ENCODE measurements around the gene CREB3L2. TPM values are rescaled to one million over a fixed set of nuclear protein-coding genes. Genes with fewer than 3 reads are reported as not detected.
"Not testable (repeated sequence)": the region's sequence is repeated elsewhere in the genome, so short reads cannot be mapped to it uniquely, and the experiment has no call there.

Gene CREB3L2
- total and polyA plus RNA-seq, 2 donors (not counting 1 experiment from before 2014, with no cell fraction given), result 13.8 to 25.1 TPM

- no peak for ATAC-seq (ENCODE audit: low read depth)
- Histone ChIP-seq H3K4me2 (replicated peaks; ENCODE audit: low read depth, low read length, poor library complexity, severe bottlenecking) (no peak overlapping the region), H3K4me1 (ENCODE audit: control insufficient read depth in 2 of 2, insufficient read depth in 2 of 2, low read length in 2 of 2) (peaks cover 76 to 84% of the 10 kb centered on the region in 2 donors), H3K27me3 (replicated peaks in 1 of 4; ENCODE audit: control extremely low read depth in 1 of 4, control insufficient read depth in 3 of 4, insufficient read depth in 4 of 4, low read length in 3 of 4) (no peaks in the 10 kb centered on the region), H3K9me3 (ENCODE audit: control extremely low read depth in 1 of 3, control insufficient read depth in 2 of 3, insufficient read depth in 1 of 3, low read length in 2 of 3) (peaks cover 0 to 19% (median 9%) of the 10 kb centered on the region in 3 donors), H3K27ac (ENCODE audit: low read length in 2 of 2) (peak overlapping the region; percentile 5 to 94), H4K20me1 (ENCODE audit: control insufficient read depth, insufficient read depth, low read length, poor library complexity, severe bottlenecking) (no peaks in the 10 kb centered on the region), H3K4me3 (ENCODE audit: control extremely low read depth in 1 of 5, extremely low read depth in 1 of 5, insufficient read depth in 1 of 5, low read depth in 2 of 5, low read length in 4 of 5) (no peak overlapping the region), H2AFZ (ENCODE audit: insufficient read depth, low read depth, low read length, poor library complexity, severe bottlenecking) (no peak overlapping the region), H3K36me3 (replicated peaks in 1 of 2; ENCODE audit: control extremely low read depth in 1 of 2, control insufficient read depth in 1 of 2, extremely low read depth in 1 of 2, insufficient read depth in 2 of 2, low read length in 1 of 2) (peaks cover 0 to 3% of the 10 kb centered on the region in 2 experiments), H3K9ac (ENCODE audit: low read length) (no peak overlapping the region), H3K79me2 (ENCODE audit: control insufficient read depth, insufficient read depth, low read length) (peaks cover 72% of the 10 kb centered on the region)
- Mint-ChIP-seq H3K27ac (peak overlapping the region; percentile 72), H3K4me3 (no peak overlapping the region), H3K27me3 (no peaks in the 10 kb centered on the region), H3K9me3 (ENCODE audit: insufficient read depth) (peaks cover 6% of the 10 kb centered on the region), H3K4me1 (peaks cover 37% of the 10 kb centered on the region)
- WGBS (ENCODE audit: insufficient coverage), result 96% methylated on average over 11 of the region's 12 CpGs
- ChIA-PET CTCF (interaction anchor here (1.0 to 2.2 kb wide), 4 partner anchors 19 to 27 kb away, joined by 3 to 18 read pairs (median 4); partner anchors contain the start of gene CREB3L2), POLR2A (no interaction called here)
- no peak for DNase-seq
- intact Hi-C loops (cut with micrococcal nuclease), result loop anchor here (2.0 kb wide), 1 partner anchor 19 kb away; the partner anchor contains the start of gene CREB3L2
- no peak for TF ChIP-seq CTCF (IDR thresholded peaks at IDR 0.05)
- no peak for TF ChIP-seq EZH2 (IDR thresholded peaks at IDR 0.05; ENCODE audit: borderline replicate concordance, insufficient read depth, low read depth, low read length, poor library complexity, severe bottlenecking)
Measured at GRCh38 chr7:137983323-137984008, 18.4 kb downstream of the CREB3L2 start.

- H3K79me2 ChIP-seq (ENCODE audit: control insufficient read depth, insufficient read depth, low read length), result peaks cover 76% of the 10 kb centered on the region
- H3K4me2 ChIP-seq (replicated peaks; ENCODE audit: low read depth, low read length, poor library complexity, severe bottlenecking); H2AFZ ChIP-seq (ENCODE audit: insufficient read depth, low read depth, low read length, poor library complexity, severe bottlenecking); H3K4me3 Mint-ChIP-seq; H3K36me3 ChIP-seq (replicated peaks in 1 of 2; ENCODE audit: control extremely low read depth in 1 of 2, control insufficient read depth in 1 of 2, extremely low read depth in 1 of 2, insufficient read depth in 2 of 2, low read length in 1 of 2); H3K27ac ChIP-seq (ENCODE audit: low read length in 2 of 2); ATAC-seq (ENCODE audit: low read depth); DNase-seq; POLR2A ChIA-PET; H3K27me3 Mint-ChIP-seq; intact Hi-C loops (cut with micrococcal nuclease); H3K4me3 ChIP-seq (ENCODE audit: control extremely low read depth in 1 of 5, extremely low read depth in 1 of 5, insufficient read depth in 1 of 5, low read depth in 2 of 5, low read length in 4 of 5); H3K27me3 ChIP-seq (replicated peaks in 1 of 4; ENCODE audit: control extremely low read depth in 1 of 4, control insufficient read depth in 3 of 4, insufficient read depth in 4 of 4, low read length in 3 of 4); H3K9me3 Mint-ChIP-seq (ENCODE audit: insufficient read depth); CTCF ChIA-PET; H3K9ac ChIP-seq (ENCODE audit: low read length); H4K20me1 ChIP-seq (ENCODE audit: control insufficient read depth, insufficient read depth, low read length, poor library complexity, severe bottlenecking): not testable (repeated sequence)
- 93% methylated on average over 4 of the region's 6 CpGs for WGBS (ENCODE audit: insufficient coverage)
- peaks cover 37% of the 10 kb centered on the region for H3K4me1 Mint-ChIP-seq
- peaks cover 0 to 19% (median 9%) of the 10 kb centered on the region in 3 donors for H3K9me3 ChIP-seq (ENCODE audit: control extremely low read depth in 1 of 3, control insufficient read depth in 2 of 3, insufficient read depth in 1 of 3, low read length in 2 of 3)
- peak overlapping the region; percentile 72 for H3K27ac Mint-ChIP-seq
- H3K4me1 ChIP-seq (ENCODE audit: control insufficient read depth in 2 of 2, insufficient read depth in 2 of 2, low read length in 2 of 2), result peaks cover 65 to 73% of the 10 kb centered on the region in 2 donors
Measured at GRCh38 chr7:137982394-137982793, 19.5 kb downstream of the CREB3L2 start.

All from B cell (primary cell).